Measurements from ENCODE around the gene ZCCHC9.
"Not testable (repeated sequence)": the region's sequence is repeated elsewhere in the genome, so short reads cannot be mapped to it uniquely, and the experiment has no call there.

Gene ZCCHC9

GRCh38 chr5:81268521-81269196 lies 32.7 kb upstream of the ZCCHC9 start:
- peak; percentile 39 for DNase-seq (ENCODE audit: low read depth, low spot score)
- TF ChIP-seq EZH2 (IDR thresholded peaks at IDR 0.05) (no peak), POLR2AphosphoS5 (IDR thresholded peaks at IDR 0.05; ENCODE audit: borderline replicate concordance, low read depth, low read length) (no peak), FOXP2 (optimal IDR thresholded peaks at IDR 0.05; ENCODE audit: control extremely low read depth, extremely low read length, insufficient read depth) (no peak)
- H3K4me3 ChIP-seq = no peak overlapping the region
- no peak overlapping the region for H3K9ac ChIP-seq (ENCODE audit: insufficient read length)
- no peaks in the 10 kb centered on the region for H3K9me3 ChIP-seq (ENCODE audit: low read depth, low read length)
- H3K36me3 ChIP-seq (ENCODE audit: insufficient read depth, low read length) = no peaks in the 10 kb centered on the region
- peak overlapping the region; percentile 32; the same call in 1 of the 2 replicates for H3K27ac ChIP-seq

- DNase-seq (ENCODE audit: low read depth, low spot score) = no peak
- Histone ChIP-seq H3K27ac (peak overlapping the region; percentile 11; the same call in 1 of the 2 replicates), H3K36me3 (ENCODE audit: insufficient read depth, low read length) (no peaks in the 10 kb centered on the region), H3K4me3 (no peak overlapping the region), H3K9me3 (ENCODE audit: low read depth, low read length) (no peaks in the 10 kb centered on the region), H3K9ac (ENCODE audit: insufficient read length) (no peak overlapping the region)
- TF ChIP-seq FOXP2 (optimal IDR thresholded peaks at IDR 0.05; ENCODE audit: control extremely low read depth, extremely low read length, insufficient read depth) = no peak
- no peak for TF ChIP-seq EZH2 (IDR thresholded peaks at IDR 0.05)
- no peak for TF ChIP-seq POLR2AphosphoS5 (IDR thresholded peaks at IDR 0.05; ENCODE audit: borderline replicate concordance, low read depth, low read length)
These were observed 31.5 kb upstream of the ZCCHC9 start for GRCh38 chr5:81269751-81270393.

- H3K9me3 ChIP-seq (ENCODE audit: low read depth, low read length); H3K9ac ChIP-seq (ENCODE audit: insufficient read length); H3K36me3 ChIP-seq (ENCODE audit: insufficient read depth, low read length); H3K4me3 ChIP-seq; DNase-seq (ENCODE audit: low read depth, low spot score); H3K27ac ChIP-seq: not testable (repeated sequence)
These were observed 30.9 kb upstream of the ZCCHC9 start for GRCh38 chr5:81270394-81271027.

GRCh38 chr5:81283976-81284375 lies 17.4 kb upstream of the ZCCHC9 start:
- Histone ChIP-seq H3K27ac (no peak overlapping the region), H3K9me3 (ENCODE audit: low read depth, low read length) (no peaks in the 10 kb centered on the region), H3K36me3 (ENCODE audit: insufficient read depth, low read length) (no peaks in the 10 kb centered on the region), H3K4me3 (no peak overlapping the region), H3K9ac (ENCODE audit: insufficient read length) (no peak overlapping the region)
- TF ChIP-seq POLR2AphosphoS5 (IDR thresholded peaks at IDR 0.05; ENCODE audit: borderline replicate concordance, low read depth, low read length) (no peak), EZH2 (IDR thresholded peaks at IDR 0.05) (no peak), FOXP2 (optimal IDR thresholded peaks at IDR 0.05; ENCODE audit: control extremely low read depth, extremely low read length, insufficient read depth) (no peak)
- DNase-seq (ENCODE audit: low read depth, low spot score) = no peak

GRCh38 chr5:81286059-81286617 lies 15.2 kb upstream of the ZCCHC9 start:
- Histone ChIP-seq H3K9me3 (ENCODE audit: low read depth, low read length) (peaks cover 3% of the 10 kb centered on the region; the same call in 1 of the 2 replicates), H3K9ac (ENCODE audit: insufficient read length) (no peak overlapping the region), H3K36me3 (ENCODE audit: insufficient read depth, low read length) (no peaks in the 10 kb centered on the region), H3K27ac (no peak overlapping the region), H3K4me3 (no peak overlapping the region)
- TF ChIP-seq EZH2 (IDR thresholded peaks at IDR 0.05) = no peak
- no peak for TF ChIP-seq POLR2AphosphoS5 (IDR thresholded peaks at IDR 0.05; ENCODE audit: borderline replicate concordance, low read depth, low read length)
- no peak for TF ChIP-seq FOXP2 (optimal IDR thresholded peaks at IDR 0.05; ENCODE audit: control extremely low read depth, extremely low read length, insufficient read depth)
- no peak for DNase-seq (ENCODE audit: low read depth, low spot score)

GRCh38 chr5:81288021-81288433 lies 13.4 kb upstream of the ZCCHC9 start:
- no peak for DNase-seq (ENCODE audit: low read depth, low spot score)
- TF ChIP-seq FOXP2 (optimal IDR thresholded peaks at IDR 0.05; ENCODE audit: control extremely low read depth, extremely low read length, insufficient read depth) (no peak), EZH2 (IDR thresholded peaks at IDR 0.05) (no peak), POLR2AphosphoS5 (IDR thresholded peaks at IDR 0.05; ENCODE audit: borderline replicate concordance, low read depth, low read length) (no peak)

GRCh38 chr5:81290146-81290545 lies 11.2 kb upstream of the ZCCHC9 start:
- H3K4me3 ChIP-seq = no peak overlapping the region
- peaks cover 7% of the 10 kb centered on the region for H3K36me3 ChIP-seq (ENCODE audit: insufficient read depth, low read length)
- peaks cover 9% of the 10 kb centered on the region for H3K9me3 ChIP-seq (ENCODE audit: low read depth, low read length)
- TF ChIP-seq EZH2 (IDR thresholded peaks at IDR 0.05) = no peak
- TF ChIP-seq FOXP2 (optimal IDR thresholded peaks at IDR 0.05; ENCODE audit: control extremely low read depth, extremely low read length, insufficient read depth) = no peak
- no peak for TF ChIP-seq POLR2AphosphoS5 (IDR thresholded peaks at IDR 0.05; ENCODE audit: borderline replicate concordance, low read depth, low read length)
- H3K9ac ChIP-seq (ENCODE audit: insufficient read length) = no peak overlapping the region
- H3K27ac ChIP-seq = no peak overlapping the region
- DNase-seq (ENCODE audit: low read depth, low spot score) = no peak

More at GRCh38 chr5:81288021-81288433, 13.4 kb upstream of the ZCCHC9 start:
- peaks cover 4% of the 10 kb centered on the region for H3K9me3 ChIP-seq (ENCODE audit: low read depth, low read length)
- no peaks in the 10 kb centered on the region for H3K36me3 ChIP-seq (ENCODE audit: insufficient read depth, low read length)
- no peak overlapping the region for H3K4me3 ChIP-seq
- H3K27ac ChIP-seq = no peak overlapping the region
- no peak overlapping the region for H3K9ac ChIP-seq (ENCODE audit: insufficient read length)

- Histone ChIP-seq H3K4me3 (no peak overlapping the region), H3K9ac (ENCODE audit: insufficient read length) (no peak overlapping the region), H3K9me3 (ENCODE audit: low read depth, low read length) (peaks cover 9% of the 10 kb centered on the region), H3K27ac (no peak overlapping the region), H3K36me3 (ENCODE audit: insufficient read depth, low read length) (peaks cover 8% of the 10 kb centered on the region)
- DNase-seq (ENCODE audit: low read depth, low spot score) = no peak
- no peak for TF ChIP-seq EZH2 (IDR thresholded peaks at IDR 0.05)
- no peak for TF ChIP-seq POLR2AphosphoS5 (IDR thresholded peaks at IDR 0.05; ENCODE audit: borderline replicate concordance, low read depth, low read length)
- TF ChIP-seq FOXP2 (optimal IDR thresholded peaks at IDR 0.05; ENCODE audit: control extremely low read depth, extremely low read length, insufficient read depth) = no peak
These were observed 9.3 kb upstream of the ZCCHC9 start for GRCh38 chr5:81292130-81292529.

GRCh38 chr5:81294021-81294420 lies 7.4 kb upstream of the ZCCHC9 start:
- not testable (repeated sequence) for H3K4me3 ChIP-seq; H3K9ac ChIP-seq (ENCODE audit: insufficient read length); H3K36me3 ChIP-seq (ENCODE audit: insufficient read depth, low read length); H3K27ac ChIP-seq; DNase-seq (ENCODE audit: low read depth, low spot score); H3K9me3 ChIP-seq (ENCODE audit: low read depth, low read length)

All from SK-N-MC (cell line).